IgD-negative memory B cell (primary cell): Measurements from ENCODE around the gene EFR3B. TPM values are rescaled to one million over a fixed set of nuclear protein-coding genes. Genes with fewer than 3 reads are reported as not detected.
"Not testable (repeated sequence)": the region's sequence is repeated elsewhere in the genome, so short reads cannot be mapped to it uniquely, and the experiment has no call there.

ENCODE experiments used
- H3K27ac Mint-ChIP-seq, 3 donors: one replicate each; pipeline ENCODE4 v1.8.0; 2020 to 2022; ENCODE audit warnings: mild to moderate bottlenecking in 3 of 3, mixed read lengths in 3 of 3, moderate library complexity in 1 of 3
- H3K27me3 Mint-ChIP-seq: one replicate; pipeline ENCODE4 v1.8.0; 2021; ENCODE audit warnings: mixed read lengths
- H3K36me3 Mint-ChIP-seq: one replicate; pipeline ENCODE4 v1.8.0; 2020; ENCODE audit warnings: mild to moderate bottlenecking, mixed read lengths
- H3K4me1 Mint-ChIP-seq, 3 donors: one replicate each; pipeline ENCODE4 v1.8.0; 2020 to 2022; ENCODE audit warnings: mixed read lengths in 3 of 3, mild to moderate bottlenecking in 1 of 3
- H3K4me3 Mint-ChIP-seq, 4 donors: one replicate each; pipeline ENCODE4 v1.8.0; 2020 to 2022; ENCODE audit warnings: mild to moderate bottlenecking in 4 of 4, mixed read lengths in 4 of 4, moderate library complexity in 3 of 4
- H3K9me3 Mint-ChIP-seq, 3 donors: one replicate each; pipeline ENCODE4 v1.8.0; 2020 to 2021; ENCODE audit warnings: mixed read lengths in 3 of 3, mild to moderate bottlenecking in 1 of 3
- polyA plus RNA-seq: library from polyadenylated mRNA; unstranded; fragments of 300-500 nt; fragmentation: Illumina TruSeq; gene quantifications from one replicate; pipeline ENCODE4 v1.2.3, GENCODE V29; 2021

Gene EFR3B
- polyA plus RNA-seq, 1 donor from 2014 or later = 0.04 TPM

DNA sequence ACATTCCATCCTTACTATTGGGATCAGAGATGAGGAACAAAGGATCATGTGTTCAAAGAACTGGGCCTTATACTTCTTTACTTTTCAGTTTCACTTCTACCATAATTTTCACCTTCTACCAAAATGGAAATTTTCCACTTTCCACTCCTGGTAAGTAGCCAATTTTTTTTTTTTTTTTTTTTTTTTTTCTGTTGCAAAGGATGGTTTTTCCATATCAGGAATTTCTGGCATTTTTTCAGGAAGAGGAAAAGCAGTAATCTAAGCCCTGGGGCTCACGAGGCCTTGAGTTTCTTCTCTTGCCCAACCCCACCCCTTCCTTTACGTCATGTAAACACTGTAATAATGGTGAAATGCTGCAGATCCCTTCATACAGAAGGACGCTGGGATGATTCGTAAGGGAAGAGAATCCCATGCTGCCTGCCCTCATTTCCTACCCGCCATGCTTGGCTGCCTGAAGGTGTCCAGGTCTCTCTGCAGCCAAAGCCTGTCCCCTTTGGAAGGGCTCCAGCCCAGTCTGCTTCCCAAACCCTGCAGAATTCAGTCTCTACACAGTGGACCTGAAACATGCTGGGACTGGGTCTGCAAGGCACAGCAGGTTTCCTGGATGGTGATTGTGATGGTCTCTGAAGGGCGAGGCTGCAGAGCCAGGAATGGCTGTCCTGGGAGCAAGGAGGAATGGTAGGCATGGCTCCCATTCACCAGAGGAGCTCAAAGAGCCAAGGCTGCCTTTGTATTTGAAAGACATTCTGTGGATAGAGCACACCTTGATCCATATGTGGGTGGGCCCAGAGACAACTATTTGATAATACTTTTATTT is 57.0 kb downstream of the EFR3B start:
- Mint-ChIP-seq H3K9me3 (peaks cover 0 to 1% (median 0%) of the 10 kb centered on the region in 3 donors), H3K4me1 (peaks cover 0 to 2% (median 0%) of the 10 kb centered on the region in 3 donors), H3K36me3 (no peaks in the 10 kb centered on the region), H3K27me3 (peaks cover 7% of the 10 kb centered on the region), H3K27ac (peak overlapping the region in 2 of 3 donors; percentile 62 to 72), H3K4me3 (no peak overlapping the region)

DNA sequence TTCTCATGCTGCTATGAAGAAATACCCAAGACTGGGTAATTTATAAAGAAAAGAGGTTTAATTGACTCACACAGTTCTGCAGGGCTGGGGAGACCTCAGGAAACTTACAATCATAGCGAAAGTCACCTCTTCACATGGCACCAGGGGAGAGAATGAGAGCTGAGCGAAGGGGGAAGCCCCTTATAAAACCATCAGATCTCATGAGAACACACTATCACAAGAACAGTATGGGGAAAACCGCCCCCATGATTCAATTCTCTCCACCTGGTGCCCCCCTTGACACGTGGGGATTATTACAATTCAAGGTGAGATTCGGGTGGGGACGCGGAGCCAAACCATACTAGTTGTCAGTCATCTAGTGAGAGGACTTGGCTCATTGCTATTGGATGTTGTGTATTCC is 60.5 kb downstream of the EFR3B start:
- not testable (repeated sequence) for H3K27ac Mint-ChIP-seq, H3K9me3 Mint-ChIP-seq, H3K4me1 Mint-ChIP-seq, H3K4me3 Mint-ChIP-seq, H3K27me3 Mint-ChIP-seq, H3K36me3 Mint-ChIP-seq

DNA sequence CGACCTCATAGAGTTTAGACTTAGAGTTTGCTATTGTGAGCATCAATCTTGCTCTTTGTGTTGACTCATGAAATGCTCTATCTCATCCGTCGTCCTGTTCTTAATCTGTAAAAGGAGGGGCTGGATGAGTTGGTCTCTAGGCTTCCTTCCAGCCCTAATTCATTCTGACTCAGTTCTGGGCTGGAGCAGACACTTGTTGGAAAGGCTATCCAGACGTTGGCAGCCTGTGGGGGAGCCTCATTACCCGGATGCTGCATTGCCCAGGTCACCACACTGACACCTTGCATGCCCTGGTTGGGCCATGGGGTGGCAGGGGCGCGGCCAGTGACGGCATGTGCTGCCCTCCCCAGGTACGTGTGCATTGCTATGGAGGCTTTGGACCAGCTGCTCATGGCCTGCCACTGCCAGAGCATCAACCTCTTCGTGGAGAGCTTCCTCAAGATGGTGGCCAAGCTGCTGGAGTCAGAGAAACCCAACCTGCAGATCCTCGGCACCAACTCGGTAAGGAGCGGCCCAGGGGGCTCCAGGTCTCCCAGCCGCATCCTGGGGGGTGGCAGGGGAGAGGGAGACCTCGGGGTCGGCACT is 61.5 kb downstream of the EFR3B start:
- H3K36me3 Mint-ChIP-seq = no peaks in the 10 kb centered on the region
- peak overlapping the region in 1 of 3 donors; percentile 34 for H3K27ac Mint-ChIP-seq
- no peaks in the 10 kb centered on the region for H3K4me1 Mint-ChIP-seq
- H3K9me3 Mint-ChIP-seq = peaks cover 0 to 1% (median 0%) of the 10 kb centered on the region in 3 donors
- peaks cover 8% of the 10 kb centered on the region for H3K27me3 Mint-ChIP-seq
- H3K4me3 Mint-ChIP-seq = no peak overlapping the region

DNA sequence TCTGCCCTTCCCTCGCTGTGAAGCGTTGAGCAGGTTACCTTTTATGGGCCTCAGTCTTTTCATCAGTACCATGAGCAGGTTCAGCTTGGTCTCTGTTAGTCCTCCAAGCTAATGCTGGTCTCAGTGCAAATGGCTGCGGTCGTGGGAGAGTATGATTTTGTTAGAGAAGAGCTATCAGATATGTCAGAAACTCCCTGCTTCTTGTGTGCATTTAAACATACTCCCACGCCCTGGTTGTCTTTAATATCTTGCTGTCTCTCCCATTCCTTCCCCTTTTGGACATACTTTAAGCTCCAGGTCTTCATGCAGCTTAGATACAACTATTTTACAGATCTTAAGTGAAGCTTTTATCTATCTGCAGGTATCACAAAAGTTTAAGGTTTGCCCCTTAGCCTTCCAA is 62.9 kb downstream of the EFR3B start:
- no peaks in the 10 kb centered on the region for H3K36me3 Mint-ChIP-seq
- H3K9me3 Mint-ChIP-seq = peaks cover 0 to 1% (median 0%) of the 10 kb centered on the region in 3 donors
- no peak overlapping the region for H3K4me3 Mint-ChIP-seq
- no peak overlapping the region for H3K27ac Mint-ChIP-seq
- no peaks in the 10 kb centered on the region for H3K4me1 Mint-ChIP-seq
- peaks cover 8% of the 10 kb centered on the region for H3K27me3 Mint-ChIP-seq

DNA sequence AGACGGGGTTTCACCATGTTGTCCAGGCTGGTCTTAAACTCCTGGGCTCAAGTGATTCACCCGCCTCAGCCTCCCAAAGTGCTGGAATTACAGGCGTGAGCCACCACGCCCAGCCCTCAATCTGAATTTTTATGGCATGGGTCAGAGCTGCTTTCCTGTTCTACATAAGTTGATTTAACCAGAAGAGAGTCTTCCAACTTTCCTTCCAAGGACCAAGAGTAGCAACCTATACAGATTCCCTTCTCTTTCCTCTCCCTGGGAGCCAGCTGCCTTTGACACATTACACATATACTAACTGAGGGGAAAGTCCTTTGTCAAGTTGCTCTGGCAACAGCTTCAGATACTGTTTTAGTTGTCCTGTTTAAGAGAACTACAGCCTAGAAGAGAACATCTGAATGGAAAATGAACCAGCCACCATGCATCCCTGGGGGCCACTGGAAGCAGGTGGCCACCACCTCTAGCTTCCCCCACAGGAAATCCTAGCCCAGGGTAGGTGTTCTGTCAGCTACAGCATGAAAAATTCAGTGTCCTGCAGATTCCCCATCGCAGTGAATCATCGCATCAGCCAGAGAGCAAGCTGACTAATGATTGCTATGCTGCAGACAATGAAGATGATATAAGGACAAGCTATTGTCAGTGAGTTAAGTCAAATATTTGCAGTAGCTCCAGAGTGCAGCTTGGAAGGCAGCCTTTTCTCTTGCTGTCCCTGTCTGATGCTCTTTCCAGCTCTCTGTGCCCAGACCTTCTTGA is 63.6 kb downstream of the EFR3B start:
- Mint-ChIP-seq H3K4me1 (no peaks in the 10 kb centered on the region), H3K4me3 (no peak overlapping the region), H3K36me3 (no peaks in the 10 kb centered on the region), H3K27ac (no peak overlapping the region), H3K27me3 (peaks cover 9% of the 10 kb centered on the region), H3K9me3 (peaks cover 0 to 1% (median 0%) of the 10 kb centered on the region in 3 donors)

DNA sequence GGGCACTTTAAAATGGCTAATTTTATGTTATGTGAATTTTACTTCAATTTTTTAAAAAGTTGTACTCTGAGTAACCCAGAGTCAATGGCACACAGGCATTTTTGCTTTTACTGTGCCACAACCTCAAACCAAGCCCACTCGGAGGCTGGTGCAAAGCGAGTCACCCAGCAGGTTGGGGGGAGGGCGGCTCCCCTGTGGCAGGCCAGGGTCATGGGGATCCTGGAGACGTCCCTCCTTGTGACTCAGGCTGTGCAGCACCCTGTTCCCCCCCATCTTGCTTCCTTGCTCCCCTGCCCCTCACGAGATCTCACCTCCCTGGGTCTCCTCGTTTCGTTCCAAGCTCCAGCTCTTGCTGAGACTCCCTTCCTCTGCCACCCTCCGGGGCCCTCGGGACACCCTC is 67.9 kb downstream of the EFR3B start:
- H3K4me1 Mint-ChIP-seq = no peaks in the 10 kb centered on the region
- H3K9me3 Mint-ChIP-seq = no peaks in the 10 kb centered on the region
- H3K27ac Mint-ChIP-seq = no peak overlapping the region
- H3K36me3 Mint-ChIP-seq = no peaks in the 10 kb centered on the region
- no peak overlapping the region for H3K4me3 Mint-ChIP-seq
- H3K27me3 Mint-ChIP-seq = peaks cover 9% of the 10 kb centered on the region

DNA sequence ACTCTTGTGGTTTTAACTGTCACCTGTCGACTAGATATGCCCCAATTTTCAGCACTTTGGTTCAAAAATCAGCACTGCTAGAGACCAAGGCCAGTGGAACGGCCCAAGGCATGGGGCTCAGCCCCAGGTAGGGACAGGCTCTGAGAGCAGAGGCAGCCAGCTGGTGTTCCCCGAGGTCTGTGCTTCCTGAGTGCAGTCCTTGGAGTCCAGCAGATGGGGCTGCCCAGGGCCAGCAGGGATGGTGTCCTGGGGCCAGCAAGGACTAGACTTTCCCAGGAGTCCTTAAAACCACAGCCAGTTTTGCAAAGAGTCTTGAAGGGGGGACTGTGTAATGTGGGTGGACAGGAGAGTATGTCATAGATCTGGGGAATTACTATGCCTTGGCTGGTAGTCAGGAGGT is 70.2 kb downstream of the EFR3B start:
- Mint-ChIP-seq H3K4me3 (no peak overlapping the region), H3K27ac (no peak overlapping the region), H3K27me3 (peaks cover 9% of the 10 kb centered on the region), H3K36me3 (no peaks in the 10 kb centered on the region), H3K9me3 (no peaks in the 10 kb centered on the region), H3K4me1 (no peaks in the 10 kb centered on the region)

DNA sequence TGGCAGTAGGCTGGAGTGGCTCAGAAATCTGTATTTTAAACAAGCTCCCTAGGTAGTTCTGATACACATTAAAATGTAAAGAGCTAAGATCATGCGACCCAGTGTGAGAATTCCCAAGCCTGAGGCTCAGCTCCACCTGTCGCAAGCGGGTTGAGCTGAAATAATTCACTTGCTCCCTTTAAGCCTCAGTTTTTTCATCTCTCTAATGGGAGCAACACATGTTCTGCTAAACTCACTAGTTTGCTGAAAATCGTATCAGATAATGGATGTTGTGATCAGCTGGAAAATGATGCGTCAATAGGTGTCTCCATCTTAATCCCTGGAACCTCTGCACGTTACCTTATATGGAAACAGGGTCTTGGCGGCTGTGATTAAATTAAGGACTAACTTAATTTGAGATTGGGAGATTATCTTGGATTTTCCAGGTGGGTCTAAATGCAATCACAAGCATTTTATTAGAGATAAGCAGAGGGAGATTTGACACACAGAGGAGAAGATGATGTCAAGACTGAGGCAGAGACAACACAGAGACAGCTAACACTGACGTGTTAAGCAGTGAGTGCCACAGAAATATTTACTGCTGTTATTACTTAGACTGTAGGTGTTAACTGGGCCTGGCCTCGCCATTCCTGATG is 73.5 kb downstream of the EFR3B start:
- Mint-ChIP-seq H3K36me3 (no peaks in the 10 kb centered on the region), H3K4me1 (no peaks in the 10 kb centered on the region), H3K4me3 (no peak overlapping the region), H3K27me3 (peaks cover 7% of the 10 kb centered on the region), H3K27ac (no peak overlapping the region), H3K9me3 (no peaks in the 10 kb centered on the region)

DNA sequence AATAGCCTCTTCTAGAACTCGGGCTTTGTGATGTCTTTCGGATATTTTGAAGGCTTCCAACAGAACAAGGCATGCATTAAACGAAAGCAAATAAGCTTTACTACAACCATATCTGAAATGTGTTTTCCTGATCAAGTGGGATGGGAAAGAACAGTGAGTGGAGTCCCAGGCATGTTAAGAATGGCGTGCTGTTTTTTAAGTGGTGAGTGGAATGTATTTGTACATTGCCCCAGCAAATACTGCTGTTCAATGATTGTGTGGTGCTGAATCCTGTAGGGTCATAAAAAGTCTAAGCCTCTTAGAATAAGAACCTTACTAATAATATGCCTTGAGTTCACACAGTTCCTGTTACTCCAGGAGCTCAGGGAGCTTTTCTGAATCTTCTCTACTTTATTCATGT is 74.0 kb downstream of the EFR3B start:
- Mint-ChIP-seq H3K9me3 (no peaks in the 10 kb centered on the region), H3K36me3 (no peaks in the 10 kb centered on the region), H3K4me1 (no peaks in the 10 kb centered on the region), H3K4me3 (no peak overlapping the region), H3K27ac (no peak overlapping the region), H3K27me3 (peaks cover 4% of the 10 kb centered on the region)

DNA sequence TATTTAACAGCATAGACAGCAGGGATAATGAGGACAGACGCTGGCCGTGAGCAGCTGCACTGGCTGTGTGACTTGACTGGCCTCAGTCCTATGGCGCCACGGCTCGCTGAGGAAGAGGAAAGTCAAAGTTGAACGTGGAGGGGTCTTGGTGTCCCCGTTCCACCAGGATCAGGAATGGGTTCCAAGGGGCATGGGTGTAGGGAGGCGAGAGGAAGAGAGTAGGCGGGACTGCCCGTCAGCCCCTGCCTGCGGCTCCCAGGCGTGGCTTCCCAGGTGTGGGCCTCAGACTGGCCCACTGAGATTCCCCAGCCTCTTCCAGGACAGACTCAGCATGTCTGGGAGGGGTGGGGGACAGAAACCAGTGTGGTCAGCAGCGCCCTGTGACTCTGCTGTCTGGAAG is 75.1 kb downstream of the EFR3B start:
- Mint-ChIP-seq H3K4me1 (no peaks in the 10 kb centered on the region), H3K4me3 (no peak overlapping the region), H3K27ac (no peak overlapping the region), H3K36me3 (no peaks in the 10 kb centered on the region), H3K27me3 (peaks cover 3% of the 10 kb centered on the region), H3K9me3 (no peaks in the 10 kb centered on the region)

DNA sequence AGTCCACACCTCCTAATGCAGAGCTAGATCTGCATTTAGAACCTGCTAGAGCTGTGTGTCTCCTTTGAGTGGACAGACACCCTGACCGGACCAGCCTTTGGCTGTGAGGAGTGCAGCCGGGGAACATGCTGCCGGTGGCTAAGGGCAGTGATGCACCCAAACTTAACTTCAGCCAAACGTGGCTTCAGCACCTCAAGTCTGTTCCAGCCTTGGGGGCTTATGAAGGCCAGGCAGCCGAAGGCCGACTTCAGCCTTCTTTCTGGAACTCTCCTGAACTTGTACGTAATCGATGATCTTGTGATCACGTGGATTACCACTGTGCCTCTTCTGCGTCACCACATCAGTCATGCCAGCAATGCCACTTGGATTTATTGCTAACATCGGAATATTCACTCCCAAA is 77.4 kb downstream of the EFR3B start:
- no peak overlapping the region for H3K27ac Mint-ChIP-seq
- no peaks in the 10 kb centered on the region for H3K9me3 Mint-ChIP-seq
- H3K4me1 Mint-ChIP-seq = no peaks in the 10 kb centered on the region
- no peak overlapping the region for H3K4me3 Mint-ChIP-seq
- no peaks in the 10 kb centered on the region for H3K36me3 Mint-ChIP-seq
- H3K27me3 Mint-ChIP-seq = peaks cover 7% of the 10 kb centered on the region

DNA sequence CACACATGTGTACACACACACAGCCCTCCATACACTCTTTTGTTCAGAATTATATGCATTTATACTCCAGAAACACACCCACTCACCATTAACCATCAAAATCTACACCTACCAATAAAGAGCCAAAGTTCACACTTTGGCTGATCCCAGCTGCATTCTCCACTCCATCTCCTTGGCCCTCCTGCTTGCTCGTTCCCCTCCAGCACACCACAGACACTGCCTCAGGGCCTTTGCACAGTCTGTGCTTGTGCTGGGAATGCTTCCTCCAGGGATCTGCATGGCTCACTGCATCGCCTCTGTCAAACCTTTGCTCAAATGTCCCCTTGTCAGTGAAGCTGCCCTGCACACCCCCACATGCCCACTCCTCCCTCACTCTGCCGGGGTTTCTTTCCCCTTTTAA is 80.5 kb downstream of the EFR3B start:
- no peaks in the 10 kb centered on the region for H3K9me3 Mint-ChIP-seq
- no peaks in the 10 kb centered on the region for H3K4me1 Mint-ChIP-seq
- H3K36me3 Mint-ChIP-seq = no peaks in the 10 kb centered on the region
- no peak overlapping the region for H3K4me3 Mint-ChIP-seq
- H3K27ac Mint-ChIP-seq = no peak overlapping the region
- H3K27me3 Mint-ChIP-seq = peaks cover 7% of the 10 kb centered on the region

DNA sequence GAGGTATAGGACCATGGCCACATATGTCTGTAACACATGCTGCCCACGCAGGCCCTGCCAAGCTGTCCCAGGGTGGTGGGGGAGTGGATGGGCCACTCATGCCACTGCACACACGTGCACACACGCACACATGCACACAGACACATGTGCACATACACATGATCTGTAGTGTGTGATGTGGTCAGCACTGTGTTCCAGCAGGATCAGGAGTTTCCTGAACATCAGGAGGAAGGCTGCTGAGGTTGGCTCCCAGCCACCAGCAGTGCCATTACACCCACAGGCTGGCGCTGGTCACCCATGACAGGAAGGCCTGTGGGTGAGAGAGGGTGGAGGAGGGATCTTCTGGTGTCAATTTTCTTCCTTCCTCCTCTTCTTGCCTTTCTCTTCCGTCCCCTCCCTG is 81.8 kb downstream of the EFR3B start:
- peaks cover 7% of the 10 kb centered on the region for H3K27me3 Mint-ChIP-seq

DNA sequence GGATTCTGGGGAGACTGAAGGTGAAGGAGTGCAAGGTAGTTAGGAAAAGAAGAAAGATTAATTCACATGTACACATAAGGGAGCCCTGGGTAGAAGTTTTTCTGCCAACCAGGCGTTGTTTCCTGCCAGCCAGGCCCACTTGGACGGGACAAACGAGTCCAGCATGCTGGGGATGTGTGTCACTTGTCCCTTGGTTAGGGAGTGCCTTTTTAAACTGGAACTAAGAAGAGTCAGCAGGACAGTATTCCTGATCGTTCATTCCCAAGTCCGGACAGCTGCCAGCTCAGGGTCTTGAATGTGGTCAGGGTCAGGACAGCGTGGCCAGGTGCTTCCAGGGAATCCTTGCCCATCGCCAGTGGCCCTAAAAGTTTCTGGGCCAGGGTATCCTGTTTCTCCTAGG is 83.3 kb downstream of the EFR3B start:
- H3K36me3 Mint-ChIP-seq = no peaks in the 10 kb centered on the region
- H3K27ac Mint-ChIP-seq = no peak overlapping the region
- no peak overlapping the region for H3K4me3 Mint-ChIP-seq
- H3K27me3 Mint-ChIP-seq = peaks cover 4% of the 10 kb centered on the region
- peaks cover 2 to 4% (median 3%) of the 10 kb centered on the region in 3 donors for H3K4me1 Mint-ChIP-seq
- H3K9me3 Mint-ChIP-seq = no peaks in the 10 kb centered on the region

More for the DNA sequence above, 81.8 kb downstream of the EFR3B start:
- Mint-ChIP-seq H3K4me1 (no peaks in the 10 kb centered on the region), H3K27ac (no peak overlapping the region), H3K36me3 (no peaks in the 10 kb centered on the region), H3K4me3 (no peak overlapping the region), H3K9me3 (no peaks in the 10 kb centered on the region)

DNA sequence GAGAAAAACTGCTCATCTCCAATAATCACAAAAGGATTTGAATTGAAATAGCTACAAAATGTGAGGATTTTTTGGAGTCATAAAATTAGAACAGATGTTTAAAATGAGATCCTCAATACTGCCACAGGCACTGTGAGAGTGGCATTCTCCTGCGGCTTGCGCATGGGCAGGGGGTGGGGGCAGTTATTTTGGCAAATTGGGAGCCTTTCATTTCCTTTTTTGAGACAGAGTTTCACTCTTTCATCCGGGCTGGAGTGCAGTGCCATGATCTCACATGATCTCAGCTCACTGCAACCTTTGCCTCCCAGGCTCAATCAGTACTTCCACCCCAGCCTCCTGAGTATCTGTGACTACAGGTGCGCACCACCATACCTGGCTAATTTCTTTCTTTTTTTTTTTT is 84.1 kb downstream of the EFR3B start:
- peaks cover 7% of the 10 kb centered on the region for H3K27me3 Mint-ChIP-seq
- H3K36me3 Mint-ChIP-seq = no peaks in the 10 kb centered on the region
- H3K27ac Mint-ChIP-seq = no peak overlapping the region
- no peak overlapping the region for H3K4me3 Mint-ChIP-seq
- H3K4me1 Mint-ChIP-seq = peaks cover 2 to 4% (median 3%) of the 10 kb centered on the region in 3 donors
- H3K9me3 Mint-ChIP-seq = no peaks in the 10 kb centered on the region
